ENCODE measurements around the gene NUP93. TPM values are rescaled to one million over a fixed set of nuclear protein-coding genes. Genes with fewer than 3 reads are reported as not detected.

NUP93 gene
- total and polyA plus RNA-seq, 2 of the 8 experiments (the other 6 are each of a cell fraction or from before 2014, with no cell fraction given): 147 to 201 TPM

- ChIA-PET CTCF (ENCODE audit: partially characterized antibody) (interaction anchor here (1.3 to 2.3 kb wide), 3 partner anchors 14 to 37 kb away, joined by 4 to 8 read pairs (median 6); no protein-coding TSS in a partner anchor), POLR2A (ENCODE audit: partially characterized antibody) (interaction anchor here (1.3 to 2.6 kb wide), 2 partner anchors 11 to 47 kb away, joined by 3 to 10 read pairs; no protein-coding TSS in a partner anchor)
- H2BK20ac ChIP-seq (ENCODE audit: low read length): no peak overlapping the region
- H3K79me2 ChIP-seq (ENCODE audit: control insufficient read depth in 1 of 2, insufficient read depth in 2 of 2, low read length in 2 of 2): no peaks in the 10 kb centered on the region
- no peak overlapping the region for H2BK120ac ChIP-seq (replicated peaks; ENCODE audit: low read depth, low read length)
- H3K27me3 ChIP-seq (replicated peaks in 1 of 4; ENCODE audit: control insufficient read depth in 3 of 4, extremely low read depth in 1 of 4, insufficient read depth in 3 of 4, low read length in 3 of 4): no peaks in the 10 kb centered on the region
- no peak overlapping the region for H4K8ac ChIP-seq (ENCODE audit: extremely low read depth, insufficient read depth, low read length)
- H3K4me3 ChIP-seq (ENCODE audit: extremely low read depth in 1 of 4, insufficient read depth in 2 of 4, low read depth in 3 of 4, low read length in 4 of 4): no peak overlapping the region
- no peaks in the 10 kb centered on the region for H4K20me1 ChIP-seq (replicated peaks in 1 of 2; ENCODE audit: control insufficient read depth in 1 of 2, insufficient read depth in 2 of 2, low read length in 2 of 2)
- no peak overlapping the region for H2BK12ac ChIP-seq (ENCODE audit: low read depth, low read length)
- DNase-seq (ENCODE audit: low read depth in 1 of 2, low spot score in 2 of 2) (no peak), FAIRE-seq (no peak)
- H3K14ac ChIP-seq (ENCODE audit: insufficient read length): no peak overlapping the region
- no peaks in the 10 kb centered on the region for H3K23me2 ChIP-seq (ENCODE audit: low read depth, low read length)
- no peaks in the 10 kb centered on the region for H3K36me3 ChIP-seq (ENCODE audit: control insufficient read depth in 2 of 4, insufficient read depth in 4 of 4, low read length in 3 of 4)
- WGBS, 2 experiments (ENCODE audit: extremely low coverage in 1 of 2, insufficient coverage in 1 of 2, insufficient read length in 1 of 2, insufficient replicate concordance in 2 of 2, low coverage in 1 of 2, low lambda C conversion rate in 2 of 2, missing lambda C conversion rate in 1 of 2): 95% methylated on average over 2 of the region's 2 CpGs; no CpG with 5 or more reads in 1 of the 2 experiments
- H3K18ac ChIP-seq (ENCODE audit: extremely low read depth, low read length): no peak overlapping the region
- no peak overlapping the region for H2BK5ac ChIP-seq (ENCODE audit: low read depth, low read length)
- H3K56ac ChIP-seq (replicated peaks; ENCODE audit: insufficient read length, low read depth, low read length): no peak overlapping the region
- H2BK15ac ChIP-seq (ENCODE audit: low read length): no peak overlapping the region
- H3K27ac ChIP-seq (ENCODE audit: low read depth, low read length): no peak overlapping the region
- no peaks in the 10 kb centered on the region for H3K79me1 ChIP-seq (ENCODE audit: low read depth, low read length)
- no peak overlapping the region for H4K5ac ChIP-seq (ENCODE audit: insufficient read length, low read depth, low read length)
- H3K4me2 ChIP-seq (ENCODE audit: insufficient read depth in 1 of 2, low read depth in 2 of 2, low read length in 2 of 2): no peak overlapping the region
- H2AFZ ChIP-seq (ENCODE audit: low read length): no peak overlapping the region
- H3K4ac ChIP-seq (replicated peaks; ENCODE audit: insufficient read length, low read depth, low read length): no peak overlapping the region
- peaks cover 17 to 28% of the 10 kb centered on the region in 2 experiments for H3K9me3 ChIP-seq (ENCODE audit: insufficient read depth in 2 of 2, low read depth in 1 of 2, low read length in 1 of 2)
- no peak overlapping the region for H3K23ac ChIP-seq (ENCODE audit: insufficient read length)
- H2AK5ac ChIP-seq (ENCODE audit: low read depth, low read length): no peak overlapping the region
- no peaks in the 10 kb centered on the region for H3K4me1 ChIP-seq (replicated peaks in 1 of 4; ENCODE audit: control insufficient read depth in 3 of 4, insufficient read depth in 4 of 4, low read length in 3 of 4)
- no peak overlapping the region for H3K9ac ChIP-seq (replicated peaks in 1 of 4; ENCODE audit: extremely low read depth in 1 of 4, low read depth in 3 of 4, low read length in 3 of 4)
- H4K91ac ChIP-seq (replicated peaks; ENCODE audit: insufficient read length, low read length): no peak overlapping the region
- TF ChIP-seq TEAD4 (IDR thresholded peaks at IDR 0.05; ENCODE audit: low read depth, low read length) (no peak), NRF1 (IDR thresholded peaks at IDR 0.05; ENCODE audit: low read depth, low read length) (no peak), USF2 (IDR thresholded peaks at IDR 0.05; ENCODE audit: low read length) (no peak), POU5F1 (IDR thresholded peaks at IDR 0.05; ENCODE audit: low read depth, low read length) (no peak), SAP30 (IDR thresholded peaks at IDR 0.05; ENCODE audit: insufficient read depth, insufficient replicate concordance, low read length) (no peak), YY1 (IDR thresholded peaks at IDR 0.05; ENCODE audit: low read depth, low read length) (no peak), TBP (IDR thresholded peaks at IDR 0.05; ENCODE audit: low read depth, low read length) (no peak), RFX5 (IDR thresholded peaks at IDR 0.05; ENCODE audit: borderline replicate concordance, low read depth, low read length) (no peak), MAFK (IDR thresholded peaks at IDR 0.05; ENCODE audit: low read depth, low read length) (no peak), KDM4A (IDR thresholded peaks at IDR 0.05; ENCODE audit: low read depth, low read length, severe bottlenecking) (no peak), EGR1 (IDR thresholded peaks at IDR 0.05; ENCODE audit: borderline replicate concordance, low read depth, low read length) (no peak), RNF2 (IDR thresholded peaks at IDR 0.05; ENCODE audit: borderline replicate concordance, low read depth, low read length, missing control alignments, poor library complexity, severe bottlenecking) (no peak)
- TF ChIP-seq, protein P1, sequence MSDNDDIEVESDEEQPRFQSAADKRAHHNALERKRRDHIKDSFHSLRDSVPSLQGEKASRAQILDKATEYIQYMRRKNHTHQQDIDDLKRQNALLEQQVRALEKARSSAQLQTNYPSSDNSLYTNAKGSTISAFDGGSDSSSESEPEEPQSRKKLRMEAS (IDR thresholded peaks at IDR 0.05): no peak
These were observed 153.7 kb downstream of the NUP93 start for GRCh38 chr16:56883586-56883985.

Data from H1 (cell line).